Measurements from ENCODE around the gene SLC4A1.

Gene SLC4A1

GRCh38 chr17:44283344-44284023 is 15.5 kb upstream of the SLC4A1 start:
- no peak for DNase-seq (ENCODE audit: low spot score)

GRCh38 chr17:44282264-44282663 is 14.3 kb upstream of the SLC4A1 start:
- DNase-seq (ENCODE audit: low spot score): no peak

- DNase-seq (ENCODE audit: low spot score): no peak
Measured at GRCh38 chr17:44281570-44281969, 13.6 kb upstream of the SLC4A1 start.

DNA sequence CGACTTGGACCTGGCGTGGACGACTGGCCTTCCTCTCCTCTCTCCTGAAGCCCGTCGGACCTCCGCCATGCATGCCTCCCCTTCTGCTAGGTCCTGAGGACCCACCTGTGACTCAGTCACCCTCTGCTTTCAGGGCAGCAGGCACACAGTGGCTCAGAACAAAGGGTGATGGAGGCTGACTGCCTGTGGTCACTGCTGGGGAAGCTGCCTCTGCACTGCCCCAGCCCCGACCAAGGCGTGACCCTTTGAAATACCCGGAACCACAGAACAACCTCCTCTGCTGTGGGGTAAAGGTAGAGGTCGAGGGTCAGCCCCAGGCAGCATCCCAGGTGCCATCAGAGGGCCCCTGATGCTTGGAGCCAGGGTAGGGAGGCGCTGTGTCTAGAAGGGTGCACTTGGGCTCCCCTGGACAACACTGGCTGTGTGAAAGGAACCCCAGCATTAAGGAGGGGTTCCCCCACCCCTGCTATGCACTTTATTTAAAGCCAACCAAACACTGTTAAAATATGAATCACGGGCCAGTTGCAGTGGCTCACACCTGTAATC is 12.5 kb upstream of the SLC4A1 start:
- no peak for DNase-seq (ENCODE audit: low spot score)

DNA sequence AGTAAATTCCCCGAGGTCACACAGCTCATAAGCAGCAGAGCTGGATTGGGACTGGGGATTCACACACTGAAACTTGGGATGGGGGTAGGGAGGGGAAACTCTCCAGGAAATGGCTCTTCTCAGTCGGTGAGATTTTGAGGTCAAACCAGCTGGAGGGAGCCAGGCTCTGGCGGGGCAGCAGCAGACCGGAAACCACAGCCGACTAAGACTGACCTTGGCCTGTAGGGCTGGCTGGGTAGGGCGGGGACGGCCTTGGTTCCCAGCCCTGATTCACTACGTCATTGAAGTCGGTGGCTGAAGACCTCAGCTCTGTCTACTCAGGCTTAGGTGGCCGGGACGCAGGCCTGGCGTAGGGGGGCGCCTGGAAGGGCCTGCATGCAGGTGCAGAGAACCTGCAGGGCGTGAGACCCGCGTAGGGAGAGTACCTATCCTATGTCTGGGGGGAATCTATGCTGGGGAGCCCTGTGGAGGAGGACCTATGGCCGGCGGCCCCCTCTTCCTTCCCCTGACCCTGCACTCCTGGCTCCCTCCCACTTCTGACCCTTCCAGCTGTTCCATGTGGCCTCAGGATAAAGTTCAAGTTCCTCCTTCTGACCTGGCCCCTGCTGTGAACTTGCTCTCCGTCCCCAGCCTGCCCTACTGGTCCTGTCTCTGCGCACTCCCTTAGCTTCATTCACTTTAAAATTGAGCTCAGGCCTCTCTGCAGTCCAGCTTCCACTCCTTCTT is 11.9 kb upstream of the SLC4A1 start:
- DNase-seq (ENCODE audit: low spot score): peak; percentile 97

- DNase-seq (ENCODE audit: low spot score): no peak
Measured at GRCh38 chr17:44279346-44279665, 11.4 kb upstream of the SLC4A1 start.

DNA sequence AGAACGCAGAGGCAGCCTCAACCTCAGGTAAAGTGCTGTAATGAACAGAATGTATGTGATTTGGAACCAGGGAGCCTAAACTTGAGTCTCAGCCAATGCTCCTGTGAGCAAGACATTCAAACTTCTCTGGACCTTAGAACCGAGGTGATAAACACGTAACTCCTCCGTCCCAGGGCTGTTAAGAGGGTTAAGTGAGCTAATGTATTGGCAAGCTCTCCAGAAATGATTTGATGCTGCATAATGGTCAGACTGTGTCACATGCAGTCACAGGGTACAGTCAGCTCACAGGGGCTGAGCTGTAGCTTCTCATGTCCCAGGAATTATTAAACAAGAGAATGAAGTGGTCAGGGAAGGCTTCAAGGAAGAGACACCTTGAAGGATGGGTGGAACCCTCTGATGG is 10.0 kb upstream of the SLC4A1 start:
- no peak for DNase-seq (ENCODE audit: low spot score)

DNA sequence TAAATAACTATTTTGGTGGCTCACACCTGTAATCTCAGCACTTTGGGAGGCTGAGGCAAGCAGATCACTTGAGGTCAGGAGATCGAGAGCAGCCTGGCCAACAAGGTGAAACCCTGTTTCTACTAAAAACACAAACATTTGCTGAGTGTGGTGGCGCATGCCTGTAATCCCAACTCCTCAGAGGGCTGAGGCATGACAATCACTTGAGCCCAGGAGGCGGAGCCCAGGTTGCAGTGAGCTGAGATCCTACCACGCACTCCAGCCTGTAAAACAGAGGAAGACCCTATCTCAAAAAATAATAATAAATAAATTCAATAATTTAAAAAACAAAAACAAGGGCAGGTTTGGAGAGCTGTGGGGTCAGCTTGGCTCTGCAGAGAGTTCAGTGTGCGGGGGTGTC is 5.7 kb upstream of the SLC4A1 start:
- no peak for DNase-seq (ENCODE audit: low spot score)

DNA sequence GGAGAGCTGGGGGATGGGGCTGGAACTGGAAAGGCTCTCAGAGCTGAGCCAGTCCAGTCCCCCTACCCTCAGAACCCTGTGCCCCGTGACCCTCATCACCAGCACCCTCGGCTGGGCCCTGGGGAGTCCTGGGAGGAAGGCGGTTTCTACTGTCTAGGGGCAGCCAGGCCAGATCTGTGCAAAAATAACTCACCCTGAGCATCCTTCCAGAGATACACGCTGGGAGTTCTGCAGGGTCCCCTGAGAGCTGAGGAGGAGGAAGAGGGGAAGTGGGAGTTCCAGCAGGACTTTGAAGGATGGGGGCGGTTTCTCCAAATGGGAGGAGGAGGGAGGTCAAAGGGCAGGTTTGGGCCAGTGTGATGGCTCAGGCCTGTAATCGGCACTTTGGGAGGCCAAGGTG is 5.0 kb upstream of the SLC4A1 start:
- DNase-seq (ENCODE audit: low spot score): no peak

GRCh38 chr17:44272321-44272951 is 4.5 kb upstream of the SLC4A1 start:
- DNase-seq (ENCODE audit: low spot score): no peak

DNA sequence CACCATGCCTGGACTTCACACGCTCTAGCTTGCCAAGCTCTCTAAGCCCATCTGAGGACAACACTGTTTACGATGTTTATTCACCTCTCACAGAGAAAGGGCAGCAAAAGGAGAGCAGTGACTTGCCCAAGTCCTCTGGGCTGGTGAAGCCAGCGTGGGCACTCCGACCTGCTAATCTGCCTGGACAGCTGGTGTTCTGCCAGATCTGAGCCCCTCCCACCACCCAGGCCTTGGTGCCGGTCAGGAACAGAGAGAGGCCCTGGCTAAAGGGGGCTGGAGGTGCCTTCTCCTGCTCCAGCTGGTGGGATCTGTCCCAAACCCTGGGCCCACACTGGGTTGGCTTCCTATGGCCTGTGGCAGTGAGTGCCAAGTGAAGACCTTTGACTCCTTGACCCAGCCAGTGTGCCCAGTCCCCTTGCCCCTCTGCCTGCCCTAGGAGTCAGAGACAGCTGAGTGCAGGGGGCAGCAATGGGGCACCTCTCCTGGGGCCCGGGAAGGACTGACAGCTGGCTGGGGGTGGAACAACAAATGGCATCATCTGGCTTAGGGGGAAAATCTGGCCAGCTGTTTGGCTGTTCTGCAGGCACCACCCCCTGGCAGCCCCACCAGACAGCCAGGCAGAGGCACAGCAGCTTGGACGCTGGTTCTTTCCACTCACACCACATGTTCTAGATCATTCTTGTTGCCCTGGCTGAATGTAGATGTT is 1.8 kb upstream of the SLC4A1 start:
- DNase-seq (ENCODE audit: low spot score): no peak

DNA sequence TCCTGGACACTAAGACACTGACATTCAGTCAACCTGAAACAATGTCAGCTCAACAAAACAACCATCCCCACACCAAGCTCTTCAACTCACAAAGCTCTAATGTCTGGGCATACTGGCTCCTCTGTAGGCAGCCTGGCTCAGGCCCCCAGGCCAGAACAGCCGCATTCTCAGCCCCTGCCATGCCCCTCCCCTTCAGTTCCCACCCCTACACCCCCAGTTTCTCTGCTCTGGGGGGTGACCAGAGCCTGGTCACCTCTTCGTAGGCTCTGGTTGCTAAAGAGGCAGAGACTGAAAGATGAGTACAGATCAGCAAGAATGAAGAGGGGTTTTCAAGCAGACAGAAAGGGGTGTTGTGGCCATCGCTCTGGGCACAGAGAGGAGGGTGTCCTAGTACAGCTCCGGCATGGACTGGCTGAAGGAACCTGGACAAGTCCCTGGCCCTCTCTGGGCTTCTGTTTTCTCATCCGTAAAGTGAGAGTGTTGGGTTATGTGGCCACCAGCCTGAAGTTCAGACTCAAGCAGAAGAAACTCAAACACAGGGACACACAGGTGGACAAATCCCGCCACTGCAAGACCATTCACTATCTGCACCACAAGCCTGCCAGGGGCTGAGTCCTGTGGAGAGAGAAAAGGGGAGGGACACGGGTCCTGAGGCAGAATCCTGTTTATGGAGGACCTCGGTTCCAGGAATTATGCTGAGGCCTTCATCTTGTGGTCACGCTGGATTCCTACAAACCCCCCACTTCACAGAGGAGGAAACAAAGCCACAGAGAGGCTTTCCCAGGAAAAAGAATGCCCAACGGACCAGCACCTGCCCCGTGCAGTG is 987 bp upstream of the SLC4A1 start:
- DNase-seq (ENCODE audit: low spot score): no peak

DNA sequence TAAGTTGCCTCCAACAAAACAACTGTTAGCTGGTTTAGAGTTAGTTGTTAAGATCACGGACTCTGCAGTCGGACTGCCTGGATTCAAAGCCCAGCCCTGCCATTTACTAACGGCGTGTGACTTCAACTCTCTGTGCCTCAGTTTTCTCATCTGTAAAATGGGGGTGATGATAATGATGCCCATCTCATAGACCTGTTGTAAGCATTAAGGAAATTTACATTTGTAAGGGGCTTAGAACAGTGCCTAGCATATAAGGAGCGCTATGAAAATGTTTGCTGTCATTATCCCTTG is 825 bp downstream of the SLC4A1 start:
- no peak for DNase-seq (ENCODE audit: low spot score)

- no peak for DNase-seq (ENCODE audit: low spot score)
Measured at GRCh38 chr17:44266402-44267164, 1.4 kb downstream of the SLC4A1 start.

DNA sequence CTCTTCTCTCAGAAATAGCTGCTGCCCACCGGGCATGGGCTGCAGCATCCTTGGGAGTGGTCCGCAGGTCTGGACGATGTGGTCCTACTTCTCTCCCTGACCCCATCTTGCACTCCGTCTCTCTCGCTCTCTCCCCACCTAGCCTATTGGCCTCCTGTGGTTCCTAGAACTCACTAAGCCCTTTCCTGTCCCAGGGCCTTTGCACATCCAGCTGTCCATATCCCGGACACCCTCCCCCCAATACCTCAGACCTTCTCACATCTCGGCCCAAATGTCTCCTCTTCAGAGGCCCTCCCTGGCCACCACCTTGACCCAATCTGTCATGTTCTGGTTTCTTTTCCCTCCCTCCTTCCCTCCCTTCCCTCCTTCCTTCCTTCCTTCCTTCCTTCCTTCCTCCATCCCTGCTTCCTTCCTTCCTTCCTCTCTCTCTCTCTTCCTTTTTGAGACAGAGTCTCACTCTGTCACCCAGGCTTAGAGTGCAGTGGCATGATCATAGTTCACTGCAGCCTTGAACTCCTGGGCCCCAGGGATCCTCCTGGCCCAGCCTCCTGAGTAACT is 4.5 kb downstream of the SLC4A1 start:
- DNase-seq (ENCODE audit: low spot score): no peak

DNA sequence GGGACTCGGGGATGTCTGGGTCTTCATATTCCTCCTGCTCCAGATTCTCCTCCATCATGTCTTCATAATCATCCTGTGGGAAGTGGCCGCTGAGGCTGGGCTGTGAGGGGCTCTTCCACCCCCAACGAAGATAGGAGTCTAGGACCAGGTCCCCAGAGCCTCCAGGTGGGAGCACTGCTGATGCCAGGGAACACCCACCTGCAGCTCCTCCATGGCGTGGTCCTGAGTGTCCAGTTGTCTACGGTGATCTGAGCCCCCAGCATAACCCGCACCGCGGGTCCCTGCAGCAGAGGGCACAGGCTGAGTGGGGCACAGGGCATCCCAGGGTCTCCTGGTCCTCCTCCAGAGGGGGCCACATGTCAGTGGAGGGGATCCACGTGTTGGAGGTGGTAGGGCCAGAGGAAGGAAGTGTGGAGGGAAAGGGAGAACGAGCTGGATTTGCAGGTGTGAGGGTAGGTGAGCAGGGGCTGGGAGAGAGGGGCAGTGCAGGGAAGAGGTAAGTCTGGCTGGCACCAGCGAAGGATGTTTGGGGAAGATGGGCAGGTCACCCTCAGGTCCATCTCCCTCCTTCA is 5.2 kb downstream of the SLC4A1 start:
- DNase-seq (ENCODE audit: low spot score): no peak

DNA sequence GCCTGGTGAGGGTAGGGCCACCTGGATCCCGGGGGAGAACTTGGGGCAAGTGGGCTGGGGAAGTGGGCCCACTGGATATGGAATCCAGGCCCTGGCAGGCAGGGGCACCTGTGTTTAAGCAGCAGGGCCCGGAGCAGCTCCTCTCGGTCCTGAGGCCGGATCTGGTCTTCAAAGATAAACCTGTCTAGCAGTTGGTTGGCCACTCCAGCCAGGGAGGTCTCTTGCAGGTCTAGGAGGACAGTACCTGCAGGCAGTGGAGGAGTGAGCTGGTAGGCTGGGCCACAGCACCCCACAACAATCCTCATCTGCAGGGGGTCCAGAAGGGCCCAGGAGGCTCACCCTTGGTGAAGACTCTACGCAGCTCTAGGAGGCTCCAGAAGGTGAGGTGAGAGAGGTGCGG is 7.6 kb downstream of the SLC4A1 start:
- DNase-seq (ENCODE audit: low spot score): no peak

DNA sequence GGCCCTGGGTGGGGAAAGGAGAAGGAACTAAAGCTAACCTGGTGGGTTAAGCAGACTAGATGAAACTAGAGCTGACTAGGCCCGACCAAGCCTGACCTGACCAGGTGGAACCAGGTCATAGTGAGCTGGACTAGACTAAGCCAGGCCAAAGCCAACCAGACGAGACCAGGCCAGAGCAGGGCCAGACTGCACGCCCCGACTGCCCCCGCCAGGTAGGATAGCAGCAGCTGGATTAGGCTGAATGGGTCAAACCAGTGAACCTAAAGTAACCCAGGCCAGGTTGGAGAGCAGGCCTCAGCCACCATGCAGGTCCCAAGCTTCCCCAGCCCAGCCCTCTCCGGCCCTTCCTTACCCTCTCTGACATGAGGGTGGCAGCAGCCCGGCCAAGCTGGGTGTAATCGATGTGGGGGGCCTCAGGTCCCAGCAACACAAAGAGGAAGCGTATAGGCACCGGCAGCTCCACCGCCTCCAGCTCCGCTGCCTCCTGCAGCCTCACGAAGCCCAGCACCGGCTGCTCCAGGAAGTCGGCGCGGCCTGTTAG is 9.1 kb downstream of the SLC4A1 start:
- no peak for DNase-seq (ENCODE audit: low spot score)

- no peak for DNase-seq (ENCODE audit: low spot score)
Measured at GRCh38 chr17:44257815-44258760, 9.8 kb downstream of the SLC4A1 start.

All from kidney capillary endothelial cell (primary cell).